HepG2 (cell line): ENCODE measurements around the gene FOSL2. TPM values are rescaled to one million over a fixed set of nuclear protein-coding genes. Genes with fewer than 3 reads are reported as not detected.

Experiments used
- ATAC-seq: fragments of 200-7000 bp; cut with Tn5 transposase; 3 replicates; pipeline ENCODE4 v1.9.1; 2020; ENCODE audit warnings: mild to moderate bottlenecking, moderate library complexity
- BruUV-seq: library from RNA; stranded (reverse); fragments of 400-500 nt; replicated peaks from 2 replicates; lab custom pipeline; 2021; lab: Mats Ljungman, UMichigan
- CTCF ChIA-PET: fragments of 300-600 bp; formaldehyde crosslinking; extraction: SDS; loops from one replicate; lab custom pipeline; 2021; ENCODE audit warnings: low total read pairs, inconsistent platforms, low intra/inter-chr PET ratio; lab: Yijun Ruan, JAX
- POLR2A ChIA-PET: fragments of 350-600 bp; sonication (Branson Sonifier 250); formaldehyde crosslinking; loops from one replicate; lab custom pipeline; 2020; ENCODE audit warnings: antibody characterized with exemption, inconsistent platforms; lab: Yijun Ruan, JAX
- DNase-seq: peaks from one replicate; pipeline ENCODE4 v3.0.0-alpha.2; 2015; ENCODE audit warnings: low spot score
- FAIRE-seq: peaks from 3 replicates; lab custom pipeline; 2011; peaks lifted over from hg19 to GRCh38; lab: Jason Lieb, UNC
- H2AFZ ChIP-seq: one replicate; pipeline ENCODE4 v1.6.1; 2011; ENCODE audit warnings: low read length, inconsistent platforms
- H3K27ac ChIP-seq: fragments of 300-600 bp; 3 replicates; pipeline ENCODE4 v1.8.0; 2011; ENCODE audit warnings: mixed run types, mild to moderate bottlenecking, mixed read lengths, low read length, inconsistent platforms; ENCODE audit not compliant: insufficient read depth; ENCODE audit errors: extremely low read length
- H3K27me3 ChIP-seq, 2 experiments: fragments of 200-600 bp in 1 of 2; 2 replicates in 1 of 2; 3 replicates in 1 of 2; pipeline versions ENCODE4 v1.6.0 to v1.8.0; 2011; ENCODE audit warnings: low read length in 2 of 2, mild to moderate bottlenecking in 2 of 2, moderate library complexity in 2 of 2, inconsistent platforms in 1 of 2; ENCODE audit not compliant: insufficient read depth in 2 of 2, control insufficient read depth in 1 of 2
- H3K36me3 ChIP-seq, 2 experiments: fragments of 200-600 bp in 1 of 2; replicated peaks in 1 of 2; 2 replicates in 1 of 2; 3 replicates in 1 of 2; pipeline versions ENCODE4 v1.5.1 to v1.8.0; 2011; ENCODE audit warnings: low read length in 2 of 2, inconsistent platforms in 1 of 2; ENCODE audit not compliant: insufficient read depth in 2 of 2, control insufficient read depth in 1 of 2
- H3K4me1 ChIP-seq: 2 replicates; pipeline ENCODE4 v1.5.1; 2012; ENCODE audit warnings: low read length, inconsistent platforms; ENCODE audit not compliant: insufficient read depth
- H3K4me2 ChIP-seq: 2 replicates; pipeline ENCODE4 v1.6.0; 2011; ENCODE audit warnings: low read depth, low read length, inconsistent platforms
- H3K4me3 ChIP-seq, 3 experiments: fragments of 200-600 bp in 1 of 3; sonication (generic), shearing (Covaris generic) in 1 of 3; replicated peaks in 1 of 3; 2 replicates each; pipeline ENCODE4 v1.5.1; 2011 to 2016; ENCODE audit warnings: low read length in 3 of 3, inconsistent platforms in 2 of 3, low read depth in 2 of 3, mild to moderate bottlenecking in 2 of 3, control low read depth in 1 of 3, mixed read lengths in 1 of 3; ENCODE audit not compliant: insufficient read depth in 1 of 3
- H3K79me2 ChIP-seq: one replicate; pipeline ENCODE4 v1.6.1; 2011; ENCODE audit warnings: low read length, inconsistent platforms; ENCODE audit not compliant: insufficient read depth
- H3K9ac ChIP-seq: 2 replicates; pipeline ENCODE4 v1.6.0; 2011; ENCODE audit warnings: mild to moderate bottlenecking, low read depth, low read length, inconsistent platforms; ENCODE audit not compliant: insufficient read depth
- H3K9me3 ChIP-seq: 2 replicates; pipeline ENCODE4 v1.5.1; 2012; ENCODE audit warnings: mild to moderate bottlenecking, low read length
- H4K20me1 ChIP-seq: 2 replicates; pipeline ENCODE4 v1.6.0; 2011; ENCODE audit warnings: inconsistent platforms, mild to moderate bottlenecking, low read length, moderate library complexity; ENCODE audit not compliant: insufficient read depth
- ATF7-NPFF ChIP-seq: sonication (generic); formaldehyde crosslinking; IDR thresholded peaks from 2 replicates; pipeline ENCODE4 v1.8.1; 2023; ENCODE audit warnings: mild to moderate bottlenecking, low read depth, missing genetic modification reagents, moderate library complexity
- CBX2 ChIP-seq, 2 experiments: fragments of 200-600 bp in 1 of 2; sonication (generic); formaldehyde crosslinking in 1 of 2; IDR thresholded peaks; 2 replicates each; pipeline versions ENCODE4 v1.7.0 to v1.8.1; 2018 to 2022; ENCODE audit warnings: low read depth in 2 of 2, low read length in 1 of 2, mild to moderate bottlenecking in 1 of 2, missing genetic modification reagents in 1 of 2
- CREB1 ChIP-seq, 2 experiments: fragments of 450-650 bp in 1 of 2; IDR thresholded peaks; 2 replicates each; pipeline ENCODE4 v1.6.1; 2016 to 2017; ENCODE audit warnings: control low read depth in 1 of 2, mild to moderate bottlenecking in 1 of 2, missing compliant biosample characterization in 1 of 2, missing genetic modification characterization in 1 of 2
- CREM ChIP-seq, 2 experiments: sonication (generic) in 1 of 2; formaldehyde crosslinking in 1 of 2; IDR thresholded peaks; 2 replicates each; pipeline versions ENCODE4 v1.4.0 to v1.6.1; 2016 to 2020; ENCODE audit warnings: antibody characterized with exemption in 1 of 2, mild to moderate bottlenecking in 1 of 2, missing genetic modification reagents in 1 of 2
- DDIT3 ChIP-seq: sonication (generic); formaldehyde crosslinking; IDR thresholded peaks from 2 replicates; pipeline ENCODE4 v1.4.0; 2020; ENCODE audit warnings: mild to moderate bottlenecking, missing genetic modification reagents
- EZH2 ChIP-seq: conservative IDR thresholded peaks from 2 replicates; pipeline ENCODE4 v1.6.1; 2012; ENCODE audit warnings: mild to moderate bottlenecking, low read depth, low read length, moderate library complexity
- HIVEP1 ChIP-seq: sonication (generic); formaldehyde crosslinking; IDR thresholded peaks from 2 replicates; pipeline ENCODE4 v1.4.0; 2020; ENCODE audit warnings: mild to moderate bottlenecking, missing genetic modification reagents
- MED13 ChIP-seq: sonication (generic); formaldehyde crosslinking; IDR thresholded peaks from 2 replicates; pipeline ENCODE4 v1.5.0; 2020; ENCODE audit warnings: missing genetic modification reagents
- MEIS2 ChIP-seq: sonication (generic); formaldehyde crosslinking; IDR thresholded peaks from 2 replicates; pipeline ENCODE4 v1.9.0; 2021; ENCODE audit warnings: mild to moderate bottlenecking, missing genetic modification reagents
- SIX1 ChIP-seq: sonication (generic); formaldehyde crosslinking; IDR thresholded peaks from 2 replicates; pipeline ENCODE4 v1.4.0; 2020; ENCODE audit warnings: missing genetic modification reagents, borderline replicate concordance
- SMARCC2 ChIP-seq: fragments of 450-650 bp; IDR thresholded peaks from 2 replicates; pipeline ENCODE4 v1.6.1; 2017; ENCODE audit warnings: antibody characterized with exemption, mild to moderate bottlenecking
- TBP ChIP-seq: sonication (generic); formaldehyde crosslinking; IDR thresholded peaks from 2 replicates; pipeline ENCODE4 v1.5.0; 2020; ENCODE audit warnings: missing genetic modification reagents
- TBX3 ChIP-seq: fragments of 450-650 bp; IDR thresholded peaks from 2 replicates; pipeline ENCODE4 v1.6.1; 2017; ENCODE audit warnings: antibody characterized with exemption, mild to moderate bottlenecking, inconsistent platforms, borderline replicate concordance
- ZNF24 ChIP-seq: fragments of 450-650 bp; IDR thresholded peaks from 2 replicates; pipeline ENCODE4 v1.6.1; 2017; ENCODE audit warnings: antibody characterized with exemption, mild to moderate bottlenecking
- ZNF251 ChIP-seq: sonication (generic); formaldehyde crosslinking; IDR thresholded peaks from 2 replicates; pipeline ENCODE4 v1.9.0; 2021; ENCODE audit warnings: mild to moderate bottlenecking, missing genetic modification reagents
- ZNF274 ChIP-seq: sonication (generic); formaldehyde crosslinking; IDR thresholded peaks from 2 replicates; pipeline ENCODE4 v1.5.1; 2020; ENCODE audit warnings: mild to moderate bottlenecking, missing genetic modification reagents
- ZNF678 ChIP-seq: sonication (generic); formaldehyde crosslinking; IDR thresholded peaks from 2 replicates; pipeline ENCODE4 v1.4.0; 2020; ENCODE audit warnings: mild to moderate bottlenecking, missing genetic modification reagents
- WGBS: methylation state at CpG from one replicate; pipeline ENCODE4 v1.1.6; 2017; ENCODE audit warnings: low lambda C conversion rate; 5-methylcytosine and 5-hydroxymethylcytosine counted together
- in situ Hi-C: cut with HindIII; loops from 2 replicates; pipeline ENCODE4 v1.10.0; 2017; ENCODE audit warnings: low pct_unique_long_range_greater_than_20kb; ENCODE audit not compliant: extremely low pct_ligation_motif_present
- intact Hi-C: fragments of 100-400 bp; cut with micrococcal nuclease; formaldehyde crosslinking; loops from one replicate; pipeline ENCODE4 v1.10.0; 2022; ENCODE audit not compliant: unreplicated experiment
- polyA plus RNA-seq, 8 experiments: library from polyadenylated mRNA; depleted of rRNA in 3 of 8; stranded (reverse) in 7 of 8; unstranded in 1 of 8; fragments of >200 nt; fragmentation: Illumina TruSeq in 4 of 8; extraction: Trizol in 4 of 8; gene quantifications; 2 replicates each; pipeline versions ENCODE4 v1.2.1 to v1.2.3, GENCODE V29; 2011 to 2016; ENCODE audit warnings: low read depth in 4 of 8, missing spikeins in 1 of 8, mixed read lengths in 1 of 8; ENCODE audit not compliant: insufficient read depth in 1 of 8
- total RNA-seq, 5 experiments: library from RNA; depleted of rRNA; stranded (reverse); fragments of >200 nt; fragmentation: Illumina TruSeq; extraction: Trizol; gene quantifications; 2 replicates each; pipeline ENCODE4 v1.2.3, GENCODE V29; 2016; ENCODE audit warnings: low read depth in 1 of 5
- TF ChIP-seq, protein P1 (sequence below): sonication (generic); formaldehyde crosslinking; IDR thresholded peaks from 2 replicates; pipeline ENCODE4 v1.5.0; 2020; ENCODE audit warnings: missing genetic modification reagents

Gene FOSL2
- total and polyA plus RNA-seq, 2 of the 13 experiments (the other 11 are each of a cell fraction or from before 2014, with no cell fraction given): 3.4 to 18.1 TPM

- FAIRE-seq: no peak
- H3K4me3 ChIP-seq: no peak overlapping the region
- H3K4me1 ChIP-seq: peaks cover 40% of the 10 kb centered on the region
- H3K79me2 ChIP-seq: no peaks in the 10 kb centered on the region
- ChIA-PET CTCF (no interaction called here), POLR2A (no interaction called here)
- no peak overlapping the region for H2AFZ ChIP-seq
- no peak overlapping the region for H3K9ac ChIP-seq
- H4K20me1 ChIP-seq: no peaks in the 10 kb centered on the region
- peaks cover 3 to 25% of the 10 kb centered on the region in 2 experiments for H3K27me3 ChIP-seq
- no TSS peak for BruUV-seq
- 73% methylated on average over 8 of the region's 10 CpGs for WGBS
- peak overlapping the region; percentile 67; the same call in 1 of the 2 replicates for H3K4me2 ChIP-seq
- ATAC-seq: no peak
- H3K36me3 ChIP-seq: no peaks in the 10 kb centered on the region
- H3K9me3 ChIP-seq: no peaks in the 10 kb centered on the region
- no peak for TF ChIP-seq ZNF24
- no peak for TF ChIP-seq CREB1 (IDR thresholded peaks at IDR 0.05)
- no peak for TF ChIP-seq CREB1 (CRISPR knock-in tag; IDR thresholded peaks at IDR 0.05)
- no peak for TF ChIP-seq DDIT3 (CRISPR knock-in tag)
- no peak for TF ChIP-seq ZNF251 (CRISPR knock-in tag)
- no peak for TF ChIP-seq SIX1
- no peak for TF ChIP-seq ZNF274 (CRISPR knock-in tag)
- no peak for TF ChIP-seq SMARCC2
- no peak for TF ChIP-seq ZNF678
- no peak for TF ChIP-seq CBX2 (IDR thresholded peaks at IDR 0.05; ENCODE audit: low read depth, low read length)
- no peak for TF ChIP-seq CBX2 (CRISPR knock-in tag; IDR thresholded peaks at IDR 0.05; ENCODE audit: low read depth)
- no peak for TF ChIP-seq TBP (CRISPR knock-in tag)
- no peak for TF ChIP-seq TBX3
- TF ChIP-seq MED13 (CRISPR knock-in tag): no peak
- TF ChIP-seq CREM (IDR thresholded peaks at IDR 0.05): no peak
- TF ChIP-seq CREM (CRISPR knock-in tag; IDR thresholded peaks at IDR 0.05): no peak
- no peak for TF ChIP-seq MEIS2
- TF ChIP-seq HIVEP1 (CRISPR knock-in tag): no peak
- TF ChIP-seq ATF7-NPFF (CRISPR knock-in tag): no peak
- TF ChIP-seq, protein P1, sequence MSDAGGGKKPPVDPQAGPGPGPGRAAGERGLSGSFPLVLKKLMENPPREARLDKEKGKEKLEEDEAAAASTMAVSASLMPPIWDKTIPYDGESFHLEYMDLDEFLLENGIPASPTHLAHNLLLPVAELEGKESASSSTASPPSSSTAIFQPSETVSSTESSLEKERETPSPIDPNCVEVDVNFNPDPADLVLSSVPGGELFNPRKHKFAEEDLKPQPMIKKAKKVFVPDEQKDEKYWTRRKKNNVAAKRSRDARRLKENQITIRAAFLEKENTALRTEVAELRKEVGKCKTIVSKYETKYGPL (CRISPR knock-in tag): no peak
- no peak for TF ChIP-seq EZH2
- TF ChIP-seq, all 625 proteins: peak for 0
- no peak overlapping the region for H3K27ac ChIP-seq
- intact Hi-C loops (loop anchor here (5.0 kb wide), 1 partner anchor 37 kb away; the partner anchor contains the start of gene FOSL2), in situ Hi-C loops (no loop called here)
- no peak for DNase-seq
These were observed 37.6 kb upstream of the FOSL2 start for GRCh38 chr2:28354920-28355520.
